HCT116 (cell line): ENCODE data around the gene MISP3. TPM values are rescaled to one million over a fixed set of nuclear protein-coding genes. Genes with fewer than 3 reads are reported as not detected.

Source experiments
- ATAC-seq: fragments of 200-7000 bp; cut with Tn5 transposase; 2 replicates; pipeline ENCODE4 v1.9.1; 2020; ENCODE audit warnings: mild to moderate bottlenecking, moderate library complexity
- BruUV-seq: library from RNA; stranded (reverse); fragments of 400-500 nt; replicated peaks from 2 replicates; lab custom pipeline; 2021; lab: Mats Ljungman, UMichigan
- CTCF ChIA-PET: fragments of 300-600 bp; sonication (Branson Sonifier 250); formaldehyde crosslinking; loops from one replicate; lab custom pipeline; 2021; ENCODE audit warnings: antibody characterized with exemption; lab: Charles Lee
- POLR2A ChIA-PET: fragments of 300-600, 350-600 bp; sonication (Branson Sonifier 250); formaldehyde crosslinking; loops from one replicate; lab custom pipeline; 2021; ENCODE audit warnings: antibody characterized with exemption; lab: Charles Lee
- RAD21 ChIA-PET, 2 experiments: fragments of 300-600 bp; sonication (Branson Sonifier 250); formaldehyde crosslinking; loops; one replicate each; lab custom pipeline; 2023; ENCODE audit warnings: low total read pairs in 2 of 2; ENCODE audit not compliant: uncharacterized antibody in 2 of 2, unreplicated experiment in 2 of 2, low non-redundant PET in 1 of 2; lab: Charles Lee
- DNase-seq: peaks from one replicate; pipeline ENCODE4 v3.0.0-alpha.2; 2010; ENCODE audit warnings: low read depth, low spot score
- H2AFZ ChIP-seq: fragments of 200-600 bp; shearing (Covaris generic), sonication (generic); 2 replicates; pipeline ENCODE4 v1.6.1; 2017; ENCODE audit warnings: low read depth, mixed run types, mixed read lengths, antibody characterized with exemption, low read length; ENCODE audit not compliant: poor library complexity, severe bottlenecking
- H3K27ac ChIP-seq: 2 replicates; pipeline ENCODE4 v1.5.1; 2012; ENCODE audit warnings: low read depth, low read length
- H3K27me3 ChIP-seq: fragments of 200-600 bp; sonication (generic); 2 replicates; pipeline ENCODE4 v1.6.1; 2016; ENCODE audit warnings: mixed run types, low read length, mixed read lengths; ENCODE audit not compliant: insufficient read depth
- H3K36me3 ChIP-seq, 2 experiments: fragments of 200-500 bp in 1 of 2; fragments of 200-600 bp in 1 of 2; sonication (Bioruptor generic) in 1 of 2; sonication (generic) in 1 of 2; 2 replicates each; pipeline versions ENCODE4 v1.5.1 to v1.6.1; 2014 to 2016; ENCODE audit warnings: low read length in 2 of 2, inconsistent platforms in 1 of 2, mixed read lengths in 1 of 2, mixed run types in 1 of 2; ENCODE audit not compliant: insufficient read depth in 2 of 2, control insufficient read depth in 1 of 2
- H3K4me1 ChIP-seq, 2 experiments: fragments of 200-600 bp in 1 of 2; sonication (generic) in 1 of 2; 2 replicates each; pipeline versions ENCODE4 v1.5.1 to v1.6.1; 2012 to 2017; ENCODE audit warnings: low read length in 2 of 2, inconsistent platforms in 1 of 2, mild to moderate bottlenecking in 1 of 2, mixed read lengths in 1 of 2, mixed run types in 1 of 2, moderate library complexity in 1 of 2; ENCODE audit not compliant: insufficient read depth in 2 of 2, control insufficient read depth in 1 of 2
- H3K4me2 ChIP-seq: fragments of 200-600 bp; sonication (generic); 2 replicates; pipeline ENCODE4 v1.6.1; 2017; ENCODE audit warnings: mixed run types, low read length, mixed read lengths
- H3K4me3 ChIP-seq, 2 experiments: fragments of 200-600 bp in 1 of 2; sonication (generic) in 1 of 2; replicated peaks in 1 of 2; 2 replicates each; pipeline ENCODE4 v1.5.1; 2011 to 2016; ENCODE audit warnings: low read length in 2 of 2, control low read depth in 1 of 2, low read depth in 1 of 2, mild to moderate bottlenecking in 1 of 2, mixed read lengths in 1 of 2, mixed run types in 1 of 2
- H3K79me2 ChIP-seq: fragments of 200-600 bp; sonication (generic); 2 replicates; pipeline ENCODE4 v1.6.1; 2017; ENCODE audit warnings: mild to moderate bottlenecking, mixed run types, low read length, moderate library complexity, mixed read lengths; ENCODE audit not compliant: insufficient read depth
- H3K9ac ChIP-seq: fragments of 200-600 bp; sonication (generic); 2 replicates; pipeline ENCODE4 v1.6.1; 2016; ENCODE audit warnings: low read length, mixed read lengths
- H3K9me2 ChIP-seq: fragments of 200-600 bp; sonication (generic), shearing (Covaris generic); 2 replicates; pipeline ENCODE4 v1.6.1; 2017; ENCODE audit warnings: mixed run types, mild to moderate bottlenecking, moderate library complexity; ENCODE audit not compliant: insufficient read depth
- H3K9me3 ChIP-seq, 2 experiments: fragments of 200-500 bp in 1 of 2; fragments of 200-600 bp in 1 of 2; sonication (Bioruptor generic) in 1 of 2; sonication (generic) in 1 of 2; 2 replicates each; pipeline ENCODE4 v1.6.1; 2014 to 2017; ENCODE audit warnings: low read length in 2 of 2, mixed read lengths in 2 of 2, inconsistent platforms in 1 of 2, low read depth in 1 of 2, mild to moderate bottlenecking in 1 of 2, mixed run types in 1 of 2, moderate library complexity in 1 of 2; ENCODE audit not compliant: control insufficient read depth in 1 of 2, insufficient read depth in 1 of 2
- H4K20me1 ChIP-seq: fragments of 200-600 bp; sonication (generic), shearing (Covaris generic); 2 replicates; pipeline ENCODE4 v1.6.1; 2017; ENCODE audit warnings: mixed run types, mild to moderate bottlenecking, moderate library complexity; ENCODE audit not compliant: insufficient read depth
- ATF3 ChIP-seq: IDR thresholded peaks from 2 replicates; pipeline ENCODE4 v1.6.1; 2012
- CBX3 ChIP-seq: IDR thresholded peaks from 2 replicates; pipeline ENCODE4 v1.6.1; 2012; ENCODE audit warnings: low read depth
- CEBPB ChIP-seq: IDR thresholded peaks from 2 replicates; pipeline ENCODE4 v1.6.1; 2012; ENCODE audit warnings: low read depth
- CTCF ChIP-seq, 3 experiments: fragments of 200-600 bp in 1 of 3; sonication (generic) in 1 of 3; IDR thresholded peaks in 2 of 3; conservative IDR thresholded peaks in 1 of 3; 2 replicates each; pipeline ENCODE4 v1.5.1; 2012 to 2017; ENCODE audit warnings: low read depth in 2 of 3, low read length in 2 of 3, antibody characterized with exemption in 1 of 3, borderline replicate concordance in 1 of 3, control low read depth in 1 of 3, mild to moderate bottlenecking in 1 of 3, mixed read lengths in 1 of 3, mixed run types in 1 of 3, moderate library complexity in 1 of 3; ENCODE audit not compliant: insufficient read depth in 1 of 3
- EGR1 ChIP-seq: IDR thresholded peaks from 2 replicates; pipeline ENCODE4 v1.6.1; 2012; ENCODE audit warnings: low read depth
- EZH2phosphoT487 ChIP-seq: fragments of 200-600 bp; IDR thresholded peaks from 2 replicates; pipeline ENCODE4 v1.6.1; 2018; ENCODE audit warnings: antibody characterized with exemption, borderline replicate concordance
- MAX ChIP-seq: IDR thresholded peaks from 2 replicates; pipeline ENCODE4 v1.6.1; 2012
- POLR2A ChIP-seq: IDR thresholded peaks from 2 replicates; pipeline ENCODE4 v1.7.0; 2011; ENCODE audit warnings: borderline replicate concordance; ENCODE audit not compliant: insufficient read depth, insufficient read length; ENCODE audit errors: extremely low read depth
- RAD21 ChIP-seq: IDR thresholded peaks from 2 replicates; pipeline ENCODE4 v1.6.1; 2012; ENCODE audit warnings: low read depth, mild to moderate bottlenecking
- REST ChIP-seq: IDR thresholded peaks from 2 replicates; pipeline ENCODE4 v1.6.1; 2012; ENCODE audit warnings: low read depth
- SIN3A ChIP-seq: IDR thresholded peaks from 2 replicates; pipeline ENCODE4 v1.6.1; 2012; ENCODE audit warnings: low read depth
- SRF ChIP-seq: IDR thresholded peaks from 2 replicates; pipeline ENCODE4 v1.6.1; 2012; ENCODE audit warnings: low read depth
- YY1 ChIP-seq: IDR thresholded peaks from 2 replicates; pipeline ENCODE4 v1.6.1; 2011; ENCODE audit warnings: low read length, low read depth, moderate library complexity, mild to moderate bottlenecking; ENCODE audit not compliant: insufficient replicate concordance; ENCODE audit errors: extremely low read depth
- ZBTB33 ChIP-seq: IDR thresholded peaks from 2 replicates; pipeline ENCODE4 v1.6.1; 2011; ENCODE audit warnings: mild to moderate bottlenecking, low read length, moderate library complexity; ENCODE audit not compliant: insufficient replicate concordance; ENCODE audit errors: extremely low read depth
- ZFX ChIP-seq: fragments of 450-650 bp; IDR thresholded peaks from 2 replicates; pipeline ENCODE4 v1.6.1; 2017
- ZNF274 ChIP-seq: fragments of 200-500 bp; sonication (Bioruptor generic); IDR thresholded peaks from 2 replicates; pipeline ENCODE4 v1.6.1; 2014; ENCODE audit warnings: mild to moderate bottlenecking, low read depth, low read length, inconsistent platforms
- intact Hi-C: fragments of 100-400 bp; cut with micrococcal nuclease; formaldehyde crosslinking; loops from 2 replicates; pipeline ENCODE4 v1.10.0; 2022
- total RNA-seq: library from RNA; stranded (reverse); gene quantifications from one replicate; pipeline ENCODE4 v1.2.1, GENCODE V29; 2021; ENCODE audit not compliant: unreplicated experiment

MISP3 gene
- total RNA-seq, 1 experiment from 2014 or later: 5.2 TPM

GRCh38 chr19:14103310-14103709 lies 30.7 kb downstream of the MISP3 start:
- Histone ChIP-seq H3K4me2 (no peak overlapping the region), H3K79me2 (no peaks in the 10 kb centered on the region), H3K36me3 (peaks cover 8 to 13% of the 10 kb centered on the region in 2 experiments), H3K9me2 (no peaks in the 10 kb centered on the region), H2AFZ (no peak overlapping the region), H3K27me3 (no peaks in the 10 kb centered on the region), H3K9ac (no peak overlapping the region), H3K4me1 (0 out of 4 replicates have a peak, but pooled peaks cover 0 to 4% of the 10 kb centered on the region in 2 experiments), H3K9me3 (no peaks in the 10 kb centered on the region), H3K4me3 (no peak overlapping the region), H3K27ac (no peak overlapping the region), H4K20me1 (no peaks in the 10 kb centered on the region)
- ChIA-PET CTCF (no interaction called here), POLR2A (no interaction called here), RAD21 (no interaction called here)
- no TSS peak for BruUV-seq
- DNase-seq (no peak), ATAC-seq (peak; percentile 61; the same call in 1 of the 2 replicates)
- intact Hi-C loops: no loop called here
- TF ChIP-seq YY1: no peak
- no peak for TF ChIP-seq CBX3
- TF ChIP-seq SRF: no peak
- TF ChIP-seq EGR1: no peak
- no peak for TF ChIP-seq ZFX
- no peak for TF ChIP-seq CEBPB
- TF ChIP-seq SIN3A: no peak
- TF ChIP-seq ZBTB33: no peak
- no peak for TF ChIP-seq REST
- TF ChIP-seq EZH2phosphoT487: no peak
- TF ChIP-seq MAX: no peak
- no peak for TF ChIP-seq CTCF (IDR thresholded peaks at IDR 0.05 in 2 of 3, conservative IDR thresholded peaks at IDR 0.05 in 1 of 3; ENCODE audit: borderline replicate concordance in 1 of 3, insufficient read depth in 1 of 3, low read depth in 2 of 3, low read length in 2 of 3)
- TF ChIP-seq POLR2A: no peak
- no peak for TF ChIP-seq ZNF274
- no peak for TF ChIP-seq RAD21
- no peak for TF ChIP-seq ATF3
